IPS-18a (cell line): ENCODE measurements around the gene POLRMT.

Source experiments
- H3K27ac ChIP-seq: one replicate; pipeline ENCODE4 v1.5.1; 2013; ENCODE audit warnings: low read length
- H3K27me3 ChIP-seq: one replicate; pipeline ENCODE4 v1.6.1; 2013; ENCODE audit warnings: mild to moderate bottlenecking, low read length; ENCODE audit not compliant: control insufficient read depth, insufficient read depth
- H3K36me3 ChIP-seq: one replicate; pipeline ENCODE4 v1.6.1; 2013; ENCODE audit warnings: low read depth, low read length; ENCODE audit not compliant: control insufficient read depth
- H3K4me1 ChIP-seq: one replicate; pipeline ENCODE4 v1.6.1; 2013; ENCODE audit warnings: low read depth, low read length; ENCODE audit not compliant: control insufficient read depth
- H3K4me3 ChIP-seq: one replicate; pipeline ENCODE4 v1.5.1; 2013; ENCODE audit warnings: low read length
- H3K9ac ChIP-seq: one replicate; pipeline ENCODE4 v1.6.1; 2013; ENCODE audit warnings: mild to moderate bottlenecking, low read length, moderate library complexity
- H3K9me3 ChIP-seq: one replicate; pipeline ENCODE4 v1.6.1; 2013; ENCODE audit warnings: low read depth, low read length; ENCODE audit not compliant: control insufficient read depth

Gene POLRMT

DNA sequence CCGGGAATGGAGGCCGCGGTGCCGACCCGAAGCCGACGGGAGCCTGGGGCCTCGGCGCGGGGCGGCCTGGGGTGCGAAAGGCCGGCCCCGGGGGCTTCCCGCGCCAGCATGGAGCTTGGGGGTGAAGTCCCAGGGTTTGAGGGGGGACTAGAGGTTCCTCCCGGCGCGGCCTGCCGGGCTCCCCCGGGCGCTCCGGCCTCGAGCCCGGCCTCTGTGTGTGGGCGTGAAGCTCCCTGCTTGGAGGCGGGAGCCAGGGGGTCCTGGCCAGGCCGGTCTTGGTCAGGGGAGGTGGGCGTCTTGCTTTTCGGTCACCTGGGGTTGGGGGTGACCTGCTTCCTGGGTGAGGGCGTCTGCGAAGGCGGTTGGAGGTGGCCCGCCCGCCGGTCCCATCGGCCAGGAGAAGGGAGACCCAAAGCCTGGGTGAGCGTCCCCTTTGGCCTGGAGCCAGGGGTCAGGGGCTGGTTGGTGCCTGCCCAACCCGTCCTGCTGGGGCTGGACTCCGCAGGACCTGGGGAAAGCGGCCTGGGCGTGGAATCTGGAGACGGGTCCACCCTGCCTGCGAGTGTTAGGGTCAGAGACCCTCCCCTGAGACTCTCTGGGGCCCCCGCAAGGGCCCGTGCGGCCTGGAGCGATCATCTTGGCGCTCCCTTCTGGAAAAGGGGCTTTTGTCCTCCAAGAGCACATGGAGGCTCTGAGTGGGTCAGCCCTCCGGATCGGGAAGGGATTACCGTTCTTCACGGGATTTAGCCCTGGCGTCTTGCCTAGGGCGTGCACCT lies 60.4 kb downstream of the POLRMT start:
- Histone ChIP-seq H3K27ac (peak overlapping the region; percentile 78), H3K9ac (peak overlapping the region; percentile 90), H3K36me3 (no peaks in the 10 kb centered on the region)

GRCh38 chr19:572140-572742 lies 61.1 kb downstream of the POLRMT start, which contains the start of gene BSG:
Gene BSG (plus strand): TSS chr19:572596. CDS start chr19:572635, 39 bp downstream.
- Histone ChIP-seq H3K36me3 (no peaks in the 10 kb centered on the region), H3K4me3 (peak within 1 kb of the TSS; percentile 90), H3K4me1 (peaks cover 15% of the 10 kb centered on the region), H3K9me3 (no peaks in the 10 kb centered on the region), H3K27ac (peak within 1 kb of the TSS; percentile 78), H3K9ac (peak within 1 kb of the TSS; percentile 90), H3K27me3 (peaks cover 8% of the 10 kb centered on the region)

More for the DNA sequence above, 60.4 kb downstream of the POLRMT start:
- Histone ChIP-seq H3K9me3 (no peaks in the 10 kb centered on the region), H3K4me1 (peaks cover 15% of the 10 kb centered on the region), H3K4me3 (peak overlapping the region; percentile 90), H3K27me3 (peaks cover 8% of the 10 kb centered on the region)

DNA sequence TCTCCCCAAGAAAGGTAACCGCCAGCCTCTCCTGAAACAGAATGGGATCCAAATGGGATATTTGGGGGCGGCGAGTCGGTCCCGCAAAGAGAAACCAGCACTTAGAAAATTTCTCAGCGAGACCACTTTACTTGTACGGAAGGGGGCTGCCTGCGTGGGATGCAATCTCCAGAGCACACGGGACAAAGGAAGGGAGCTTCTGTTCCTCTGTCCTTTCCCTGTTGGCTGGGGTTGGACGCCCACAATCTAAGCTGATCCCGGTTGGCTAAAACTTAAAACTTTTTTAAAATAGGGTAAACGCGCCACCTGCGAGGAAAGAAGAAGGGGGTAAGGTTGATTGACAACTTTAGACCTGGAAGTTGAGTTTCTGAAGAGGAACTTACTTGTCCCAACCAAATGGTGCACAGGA lies 61.8 kb downstream of the POLRMT start:
- Histone ChIP-seq H3K9me3 (no peaks in the 10 kb centered on the region), H3K4me3 (peak overlapping the region; percentile 72), H3K4me1 (peaks cover 15% of the 10 kb centered on the region), H3K27me3 (peaks cover 8% of the 10 kb centered on the region), H3K9ac (peak overlapping the region; percentile 57), H3K27ac (peak overlapping the region; percentile 57), H3K36me3 (no peaks in the 10 kb centered on the region)

DNA sequence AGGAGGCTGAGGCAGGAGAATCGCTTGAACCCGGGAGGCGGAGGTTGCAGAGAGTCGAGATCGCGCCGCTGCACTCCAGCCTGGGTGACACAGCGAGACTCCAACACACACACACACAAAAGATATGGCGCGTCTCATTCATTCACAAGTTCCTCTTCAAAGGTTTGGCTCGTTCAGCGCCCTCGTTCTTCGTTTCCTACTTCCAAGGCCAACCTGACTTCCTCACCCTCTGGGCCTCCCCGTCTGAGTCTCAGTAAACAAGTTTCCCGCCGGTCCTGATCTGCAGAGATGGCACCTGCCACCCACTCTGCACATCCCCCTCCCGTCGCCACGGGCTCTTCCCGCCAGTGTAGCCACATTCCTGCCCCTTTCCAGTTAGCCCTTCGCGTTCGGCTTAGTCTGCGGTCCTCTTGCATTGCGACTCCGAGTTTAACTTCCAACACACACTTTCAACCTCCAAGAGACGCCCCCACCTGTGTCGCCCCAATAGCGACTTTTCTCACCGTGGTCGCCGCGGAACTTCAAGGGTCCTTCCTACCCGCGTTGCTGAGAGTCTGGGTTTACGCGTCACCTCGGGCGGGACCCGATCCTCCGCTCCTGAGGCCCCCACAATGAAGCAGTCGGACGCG lies 62.3 kb downstream of the POLRMT start:
- Histone ChIP-seq H3K36me3 (no peaks in the 10 kb centered on the region), H3K4me3 (peak overlapping the region; percentile 72), H3K27me3 (peaks cover 8% of the 10 kb centered on the region), H3K9ac (peak overlapping the region; percentile 57), H3K4me1 (peaks cover 15% of the 10 kb centered on the region), H3K27ac (peak overlapping the region; percentile 57), H3K9me3 (no peaks in the 10 kb centered on the region)

- peaks cover 15% of the 10 kb centered on the region for H3K4me1 ChIP-seq
- no peak overlapping the region for H3K27ac ChIP-seq
Observed at GRCh38 chr19:570251-570686, 63.1 kb downstream of the POLRMT start.

GRCh38 chr19:567296-567900 lies 65.9 kb downstream of the POLRMT start:
- Histone ChIP-seq H3K9ac (no peak overlapping the region), H3K4me3 (no peak overlapping the region), H3K27ac (no peak overlapping the region), H3K4me1 (peaks cover 7% of the 10 kb centered on the region), H3K27me3 (peaks cover 8% of the 10 kb centered on the region), H3K36me3 (no peaks in the 10 kb centered on the region), H3K9me3 (no peaks in the 10 kb centered on the region)

More at GRCh38 chr19:570251-570686, 63.1 kb downstream of the POLRMT start:
- H3K9me3 ChIP-seq: no peaks in the 10 kb centered on the region
- H3K9ac ChIP-seq: no peak overlapping the region
- no peak overlapping the region for H3K4me3 ChIP-seq
- H3K36me3 ChIP-seq: no peaks in the 10 kb centered on the region
- peaks cover 8% of the 10 kb centered on the region for H3K27me3 ChIP-seq
